Activated CD8-positive, alpha-beta memory T cell treated with anti-CD3 and anti-CD28 coated beads for 1 hour (primary cell): ENCODE results near the gene PTP4A2.

ENCODE experiments used
- DNase-seq, 2 donors: peaks; one replicate each; pipeline ENCODE4 v3.0.0-alpha.2; 2020; ENCODE audit warnings: low read depth in 1 of 2; ENCODE audit errors: extremely low read depth in 1 of 2

Gene PTP4A2

GRCh38 chr1:31891280-31891679 lies 46.9 kb downstream of the PTP4A2 start:
- DNase-seq, result no peak

GRCh38 chr1:31888291-31888690 lies 49.9 kb downstream of the PTP4A2 start:
- no peak for DNase-seq

- no peak for DNase-seq
Measured at GRCh38 chr1:31886866-31887265, 51.3 kb downstream of the PTP4A2 start.

- DNase-seq, result no peak
Measured at GRCh38 chr1:31885851-31886250, 52.3 kb downstream of the PTP4A2 start.

GRCh38 chr1:31883357-31883942 lies 54.7 kb downstream of the PTP4A2 start:
- no peak for DNase-seq

DNA sequence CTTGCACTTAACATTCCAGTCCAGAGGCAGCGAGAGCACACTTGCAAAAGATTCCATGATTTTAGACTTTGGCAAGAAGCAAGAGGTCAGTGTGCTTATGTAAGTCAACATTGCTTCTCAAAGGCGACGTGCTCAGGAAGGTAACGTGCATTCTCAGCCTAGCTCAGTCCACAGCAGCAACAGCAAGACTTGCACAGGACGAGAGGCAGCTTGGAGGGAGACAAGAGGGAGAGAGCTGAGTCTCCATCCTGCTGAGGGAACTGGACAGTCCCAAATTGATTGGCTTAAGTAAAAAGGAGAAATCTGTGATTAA lies 56.5 kb downstream of the PTP4A2 start:
- DNase-seq, result no peak

- DNase-seq, result no peak
Measured at GRCh38 chr1:31880957-31881687, 57.0 kb downstream of the PTP4A2 start.

GRCh38 chr1:31879981-31880608 lies 58.1 kb downstream of the PTP4A2 start:
- no peak for DNase-seq

DNA sequence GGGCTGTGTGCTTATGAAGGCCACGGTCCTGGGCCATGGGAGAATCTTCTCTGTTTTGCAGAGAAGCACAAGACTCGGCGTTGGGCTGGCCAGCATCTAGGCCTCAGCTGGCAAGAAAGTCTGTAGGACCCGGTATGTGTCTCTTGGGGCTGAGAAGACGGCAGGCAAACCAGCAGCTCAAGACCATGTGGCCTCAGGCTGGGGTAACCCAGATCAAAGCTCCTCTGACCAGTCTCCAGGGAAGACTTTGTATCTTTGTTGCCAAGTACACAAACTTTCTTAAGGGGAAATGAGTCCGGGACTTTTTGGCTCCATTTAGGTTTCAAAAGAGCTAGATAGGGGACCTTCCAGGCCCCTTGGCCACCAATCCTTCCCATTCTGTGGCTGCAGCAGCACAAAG lies 60.1 kb downstream of the PTP4A2 start:
- DNase-seq, result no peak

DNA sequence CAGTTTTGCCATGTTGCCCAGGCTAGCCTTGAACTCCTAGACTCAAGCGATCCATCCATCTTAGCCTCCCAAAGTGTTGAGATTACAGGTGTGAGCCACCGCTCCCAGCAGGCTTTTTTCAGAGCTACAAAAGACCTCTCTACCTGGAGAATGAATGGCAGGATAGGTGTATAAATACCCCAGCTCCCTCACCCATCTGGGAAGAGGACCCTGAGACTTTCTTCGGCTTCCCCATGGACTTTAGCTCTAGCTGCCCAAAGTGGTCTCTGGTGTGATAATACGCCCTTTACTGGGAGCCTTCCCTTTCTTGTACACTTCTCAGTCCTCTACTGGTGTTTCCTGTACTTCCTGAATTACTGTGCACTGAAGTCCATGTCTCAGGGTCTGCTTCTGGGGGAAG lies 60.6 kb downstream of the PTP4A2 start:
- no peak for DNase-seq

- no peak for DNase-seq
Measured at GRCh38 chr1:31875636-31876236, 62.4 kb downstream of the PTP4A2 start.

GRCh38 chr1:31874942-31875341 lies 63.2 kb downstream of the PTP4A2 start:
- DNase-seq, result no peak

- no peak for DNase-seq
Measured at GRCh38 chr1:31872658-31873636, 65.2 kb downstream of the PTP4A2 start.

DNA sequence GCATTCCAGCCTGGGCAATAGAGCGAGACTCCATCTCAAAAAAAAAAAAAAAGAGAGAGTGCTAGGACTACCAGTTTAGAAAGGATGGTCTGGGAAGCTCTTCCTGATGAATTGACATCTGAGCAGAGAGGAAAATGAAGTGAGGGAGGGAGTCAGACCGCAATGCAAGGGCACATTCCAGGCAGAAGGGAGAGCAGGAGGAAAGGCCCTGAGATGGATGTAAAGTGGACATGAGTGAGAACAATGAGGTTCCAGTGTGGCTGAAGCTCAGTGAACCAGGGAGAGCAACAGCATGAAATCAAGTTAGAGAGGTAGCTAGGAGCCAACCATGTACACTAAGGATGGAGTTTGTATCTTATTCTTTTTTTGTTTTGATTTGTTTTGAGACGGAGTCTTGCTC lies 66.5 kb downstream of the PTP4A2 start:
- no peak for DNase-seq

GRCh38 chr1:31870086-31870736 lies 68.0 kb downstream of the PTP4A2 start:
- DNase-seq, result no peak

DNA sequence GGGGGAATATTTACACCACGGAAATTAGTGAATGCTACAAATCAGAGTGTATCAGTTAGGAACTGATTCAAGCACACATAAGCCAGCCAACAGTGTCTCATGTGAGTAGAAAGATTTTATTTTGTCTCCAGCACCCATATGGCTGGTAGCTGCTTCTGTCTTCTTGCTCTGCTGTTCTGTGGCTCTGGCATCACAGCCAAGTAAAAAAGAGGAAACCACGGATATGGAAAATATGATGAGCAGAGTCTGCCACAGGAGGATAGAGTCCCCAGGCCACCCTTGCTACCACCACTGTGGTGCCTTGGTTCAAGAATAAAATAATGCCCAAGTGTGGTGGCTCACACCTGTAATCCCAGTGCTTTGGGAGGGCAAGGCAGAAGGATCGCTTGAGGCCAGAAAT lies 68.7 kb downstream of the PTP4A2 start:
- DNase-seq, result no peak

GRCh38 chr1:31868862-31869261 lies 69.3 kb downstream of the PTP4A2 start:
- DNase-seq, result no peak

GRCh38 chr1:31867546-31867945 lies 70.6 kb downstream of the PTP4A2 start:
- DNase-seq, result no peak

GRCh38 chr1:31866450-31867032 lies 71.6 kb downstream of the PTP4A2 start:
- no peak for DNase-seq
